Measurements from ENCODE around the gene PTPRM.

GRCh38 chr18:7645756-7646155 is 78.6 kb downstream of the PTPRM start:
- peak in 1 of 4 donors; percentile 12 for TF ChIP-seq POLR2AphosphoS5 (IDR thresholded peaks at IDR 0.05)
- no peak for TF ChIP-seq CTCF (IDR thresholded peaks at IDR 0.05)

All from sigmoid colon (tissue), 4 donors.